GM18507 (cell line): ENCODE data around the gene VAX1.

Experiments
- DNase-seq: peaks from one replicate; pipeline ENCODE4 v3.0.0; 2011; ENCODE audit warnings: low read depth; ENCODE audit not compliant: insufficient read length; ENCODE audit errors: extremely low spot score
- FAIRE-seq: peaks from 2 replicates; lab custom pipeline; 2011; peaks lifted over from hg19 to GRCh38; lab: Jason Lieb, UNC

VAX1 gene

GRCh38 chr10:117164592-117165537 is 26.8 kb upstream of the VAX1 start:
- FAIRE-seq = no peak
- no peak for DNase-seq

GRCh38 chr10:117163954-117164548 is 26.0 kb upstream of the VAX1 start:
- FAIRE-seq (no peak), DNase-seq (no peak)

GRCh38 chr10:117163061-117163953 is 25.2 kb upstream of the VAX1 start:
- FAIRE-seq (no peak), DNase-seq (no peak)

- FAIRE-seq (no peak), DNase-seq (no peak)
These were observed 24.3 kb upstream of the VAX1 start for GRCh38 chr10:117162093-117163060.

DNA sequence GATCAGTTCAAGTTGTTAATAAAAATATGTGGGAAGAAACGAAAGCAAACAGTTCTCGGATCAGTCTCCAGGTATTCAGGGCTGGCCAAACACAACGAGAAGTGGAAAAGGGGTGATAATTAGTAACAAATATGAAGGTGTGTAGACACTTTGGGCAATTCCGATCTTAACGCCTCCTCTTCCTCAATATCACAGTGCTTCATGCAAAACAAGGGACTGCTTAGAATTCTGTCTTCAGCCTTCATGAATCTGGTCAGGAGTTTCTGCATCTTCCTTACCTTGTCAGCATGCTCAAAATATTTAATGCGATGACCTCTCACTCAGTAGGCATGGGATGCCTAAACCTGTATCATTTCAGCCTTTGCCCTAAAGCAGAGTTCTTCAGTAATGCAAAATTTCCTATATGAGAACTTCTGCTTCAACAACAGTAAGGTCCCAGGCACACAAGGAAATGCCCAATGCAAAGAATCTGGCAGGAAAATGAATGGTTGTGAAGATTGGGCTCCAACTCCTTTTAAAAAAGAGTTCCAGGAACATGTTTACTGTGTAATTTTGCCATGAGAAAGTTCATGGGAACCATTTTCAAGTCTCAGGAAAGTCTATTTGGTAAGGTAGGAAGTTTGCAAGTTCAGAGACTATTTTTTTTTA is 23.4 kb upstream of the VAX1 start:
- FAIRE-seq (no peak), DNase-seq (no peak)

DNA sequence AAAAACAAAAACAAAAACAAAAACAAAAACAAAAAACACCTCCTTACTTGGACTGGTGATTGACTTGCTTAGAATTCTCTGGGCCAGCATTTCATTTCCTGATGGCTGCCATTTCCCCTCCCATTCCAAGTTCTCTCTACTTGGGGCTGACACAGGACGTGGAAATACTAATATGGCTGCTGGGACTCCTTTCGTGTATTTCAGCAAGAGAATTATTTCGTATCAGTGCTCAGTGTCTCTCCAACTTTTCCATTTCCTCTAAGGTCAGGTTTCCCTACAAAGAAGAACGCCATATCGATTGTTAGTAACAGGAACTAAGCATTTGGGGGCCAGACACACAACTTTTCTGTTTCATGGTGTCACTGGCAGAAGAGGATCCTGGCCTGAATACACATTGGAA is 22.5 kb upstream of the VAX1 start:
- DNase-seq (no peak), FAIRE-seq (no peak)

DNA sequence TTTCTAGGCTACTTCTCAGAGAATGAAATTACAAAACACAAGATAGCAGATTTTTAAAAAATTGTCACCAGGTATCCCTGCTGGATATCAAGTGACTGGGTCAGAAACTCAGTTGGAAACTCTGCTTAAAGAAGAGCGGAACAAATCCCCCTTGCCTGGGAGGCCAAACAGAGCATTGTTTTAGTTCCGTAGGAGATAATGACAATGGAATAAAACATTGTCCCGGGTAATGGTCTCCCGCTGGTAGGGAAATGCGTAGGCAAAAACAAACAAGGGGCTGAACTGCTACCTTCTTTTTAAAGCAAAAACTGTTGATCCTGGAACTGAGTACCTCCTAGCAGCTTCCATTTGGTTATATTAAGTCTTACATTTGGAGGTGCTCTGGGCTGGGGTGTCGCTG is 21.3 kb upstream of the VAX1 start:
- no peak for FAIRE-seq
- no peak for DNase-seq

GRCh38 chr10:117158297-117158696 is 20.2 kb upstream of the VAX1 start:
- FAIRE-seq = no peak
- DNase-seq = no peak

- FAIRE-seq = no peak
- no peak for DNase-seq
These were observed 14.6 kb upstream of the VAX1 start for GRCh38 chr10:117152668-117153067.

DNA sequence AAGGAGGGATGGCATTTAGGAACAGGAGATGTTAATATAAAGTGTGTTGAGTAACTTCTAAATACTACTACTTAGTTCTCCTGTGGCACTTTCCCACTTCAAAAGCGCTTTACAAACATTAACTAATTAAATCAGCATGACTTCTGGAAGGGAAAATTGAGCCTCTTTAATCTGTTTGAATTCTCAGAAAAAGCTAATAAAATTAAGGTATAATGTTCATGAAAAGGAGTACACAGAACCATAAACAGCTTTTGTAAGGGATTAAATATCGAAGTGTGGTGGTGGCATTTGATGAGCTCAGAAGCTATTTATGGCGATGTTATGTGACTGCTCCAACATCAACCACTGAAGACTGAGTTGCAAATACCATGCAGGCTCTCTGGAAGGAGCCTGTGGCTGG is 10.2 kb upstream of the VAX1 start:
- FAIRE-seq (no peak), DNase-seq (no peak)

DNA sequence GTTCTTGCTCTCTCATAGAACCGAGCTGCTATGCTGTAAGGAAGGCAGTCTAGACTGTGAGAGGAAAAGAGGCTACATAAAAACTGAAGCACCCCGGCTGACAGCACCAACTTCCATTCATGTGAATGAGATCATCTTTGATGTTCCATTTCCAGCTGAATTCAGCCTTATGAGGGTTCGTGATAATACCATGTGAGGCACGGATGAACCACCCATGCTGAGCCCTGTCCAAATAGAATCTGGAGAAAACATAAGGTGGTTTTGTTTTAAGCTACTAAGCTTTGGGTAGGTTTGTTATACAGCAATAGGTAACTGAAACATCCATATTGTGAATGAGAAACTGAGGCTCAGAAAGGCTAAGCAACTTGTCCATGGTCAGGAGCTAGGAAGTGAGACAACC is 6.9 kb upstream of the VAX1 start:
- no peak for FAIRE-seq
- DNase-seq = no peak

DNA sequence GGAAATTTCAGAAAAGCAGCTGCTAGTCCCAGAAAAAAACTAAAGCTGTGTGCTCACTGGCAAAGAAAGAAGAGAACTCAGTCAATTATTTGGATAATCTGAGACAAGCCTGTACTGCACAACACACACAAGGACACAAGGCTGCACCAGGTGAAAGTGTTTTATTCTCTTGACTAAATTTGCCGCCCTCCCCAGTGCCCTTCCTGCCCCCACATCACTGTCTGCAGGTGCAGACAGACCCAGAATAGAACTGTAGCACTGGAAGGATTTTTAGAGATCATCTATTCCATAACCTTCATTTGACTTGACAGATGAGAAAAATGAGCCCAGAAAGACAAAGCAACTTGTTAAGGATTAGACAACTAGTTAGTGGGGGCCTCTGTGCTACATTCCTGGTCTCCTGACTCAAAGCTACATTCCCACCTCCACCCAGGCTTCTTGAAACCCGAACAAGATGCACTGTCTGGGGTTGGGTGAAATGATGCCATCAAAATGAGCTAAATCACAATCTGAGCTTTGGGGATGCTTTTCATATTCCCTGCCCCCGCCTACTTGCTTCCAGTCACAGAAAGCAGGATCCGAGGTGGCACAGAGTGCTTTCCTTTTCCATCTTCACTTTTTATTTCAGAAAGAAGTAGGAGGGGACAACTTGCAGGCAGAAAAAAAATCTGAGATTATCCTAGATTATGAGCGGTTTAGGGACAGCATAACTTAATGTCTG is 5.2 kb upstream of the VAX1 start:
- no peak for DNase-seq
- FAIRE-seq = no peak

DNA sequence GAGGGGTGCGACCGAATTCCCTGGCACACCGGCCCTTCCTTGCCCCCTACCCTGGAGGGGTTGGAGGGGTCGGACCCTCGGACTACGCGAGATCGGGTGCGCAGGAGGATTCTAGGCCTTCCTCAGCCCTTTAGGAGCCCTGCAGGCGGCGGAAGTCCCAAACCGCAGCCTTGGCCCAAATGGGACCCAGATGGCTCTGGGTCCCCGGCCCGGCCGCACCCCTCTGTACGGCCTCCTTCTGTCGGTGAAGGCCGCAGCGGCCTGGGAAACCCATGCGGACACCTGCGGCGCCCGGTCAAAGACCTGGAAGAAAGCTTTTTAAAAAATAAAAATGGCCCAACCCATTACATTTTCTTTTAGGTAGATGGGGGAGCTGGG is 2.4 kb upstream of the VAX1 start:
- DNase-seq = no peak
- FAIRE-seq = no peak

GRCh38 chr10:117139581-117140524 is 1.8 kb upstream of the VAX1 start:
- FAIRE-seq (no peak), DNase-seq (no peak)

DNA sequence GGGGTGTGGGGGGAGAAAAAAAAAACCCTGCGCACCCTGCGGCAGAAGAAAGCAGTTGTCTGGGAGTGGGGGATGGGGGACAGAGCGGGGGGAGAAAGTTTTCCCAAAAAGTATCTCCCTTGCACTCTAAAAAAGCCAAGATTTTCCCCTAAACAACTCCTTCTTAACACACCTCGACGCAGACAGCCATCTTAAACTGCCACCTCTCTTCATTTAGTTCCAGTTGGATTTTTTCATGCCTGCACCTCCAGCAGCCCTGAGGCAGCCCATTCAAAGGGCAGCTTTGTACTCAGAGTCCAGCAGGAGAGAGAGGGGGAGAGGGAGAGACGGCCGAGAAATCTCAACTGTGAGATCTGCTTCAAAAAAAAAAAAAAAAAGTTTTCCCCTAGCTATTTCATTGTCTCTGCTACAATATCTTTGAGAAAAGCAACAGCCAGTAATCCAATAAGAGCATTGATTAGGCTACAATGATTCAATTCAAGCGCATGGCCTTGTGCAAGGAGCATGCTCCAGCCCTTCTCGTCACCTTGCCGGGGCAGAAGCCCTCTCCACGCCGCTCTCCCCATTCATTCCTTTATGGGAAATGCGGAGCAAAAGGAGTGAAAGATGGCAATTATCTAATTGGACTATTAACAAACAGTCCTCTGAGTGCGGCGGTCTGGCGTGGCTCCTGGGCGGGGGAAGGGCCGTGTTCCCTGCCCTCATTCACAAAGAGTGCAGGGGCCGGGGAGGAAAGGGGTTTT is 939 bp upstream of the VAX1 start:
- FAIRE-seq = no peak
- no peak for DNase-seq
